K562 (cell line): ENCODE data around the gene STK32C. TPM values are rescaled to one million over a fixed set of nuclear protein-coding genes. Genes with fewer than 3 reads are reported as not detected.

Experiments
- ATAC-seq: fragments of 200-7000 bp; cut with Tn5 transposase; 3 replicates; pipeline ENCODE4 v1.9.1; 2020; ENCODE audit warnings: moderate library complexity
- BruUV-seq: library from RNA; stranded (reverse); fragments of 400-500 nt; replicated peaks from 2 replicates; lab custom pipeline; 2021; lab: Mats Ljungman, UMichigan
- CTCF ChIA-PET: fragments of 300-600 bp; formaldehyde crosslinking; extraction: SDS; loops from one replicate; lab custom pipeline; 2021; ENCODE audit warnings: low intra/inter-chr PET ratio; lab: Yijun Ruan, JAX
- POLR2A ChIA-PET: fragments of 300-600, 350-650 bp; sonication (Branson Sonifier 250); formaldehyde crosslinking; extraction: SDS; loops from one replicate; lab custom pipeline; 2021; ENCODE audit warnings: antibody characterized with exemption, inconsistent platforms; lab: Yijun Ruan, JAX
- DNase-seq, 4 experiments: peaks; one replicate each; pipeline versions ENCODE4 v3.0.0 to v3.0.0-alpha.2; 2011 to 2018; ENCODE audit warnings: low spot score in 3 of 4, mixed read lengths in 3 of 4; ENCODE audit errors: extremely low read depth in 1 of 4
- FAIRE-seq: peaks from 2 replicates; lab custom pipeline; 2011; peaks lifted over from hg19 to GRCh38; lab: Jason Lieb, UNC
- H2AFZ ChIP-seq: 2 replicates; pipeline ENCODE4 v1.6.0; 2011; ENCODE audit warnings: low read depth, low read length, control low read depth, inconsistent platforms
- H3K27ac ChIP-seq: fragments of 200-600 bp; 3 replicates; pipeline ENCODE4 v1.8.0; 2011; ENCODE audit warnings: low read depth, mild to moderate bottlenecking, control low read depth, inconsistent platforms, low read length, moderate library complexity, mixed read lengths; ENCODE audit errors: extremely low read depth
- H3K27me3 ChIP-seq, 2 experiments: fragments of 300-600 bp in 1 of 2; 2 replicates in 1 of 2; 3 replicates in 1 of 2; pipeline versions ENCODE4 v1.6.0 to v1.8.0; 2011; ENCODE audit warnings: inconsistent platforms in 2 of 2, low read length in 2 of 2, mild to moderate bottlenecking in 1 of 2, mixed read lengths in 1 of 2, moderate library complexity in 1 of 2; ENCODE audit not compliant: control insufficient read depth in 2 of 2, insufficient read depth in 2 of 2
- H3K36me3 ChIP-seq: fragments of 300-600 bp; 3 replicates; pipeline ENCODE4 v1.8.0; 2011; ENCODE audit warnings: mild to moderate bottlenecking, low read length, inconsistent platforms; ENCODE audit not compliant: control insufficient read depth, insufficient read depth
- H3K4me1 ChIP-seq, 2 experiments: fragments of 200-600 bp in 1 of 2; replicated peaks in 1 of 2; 2 replicates in 1 of 2; 3 replicates in 1 of 2; pipeline versions ENCODE4 v1.5.1 to v1.8.0; 2011; ENCODE audit warnings: inconsistent platforms in 2 of 2, low read length in 2 of 2, mild to moderate bottlenecking in 1 of 2, mixed read lengths in 1 of 2, moderate library complexity in 1 of 2; ENCODE audit not compliant: control insufficient read depth in 2 of 2, insufficient read depth in 2 of 2
- H3K4me2 ChIP-seq: 2 replicates; pipeline ENCODE4 v1.6.1; 2011; ENCODE audit warnings: low read length, control low read depth, inconsistent platforms, mixed read lengths; ENCODE audit not compliant: insufficient read depth
- H3K4me3 ChIP-seq: fragments of 200-600 bp; sonication (generic), shearing (Covaris generic); 2 replicates; pipeline ENCODE4 v1.5.1; 2016; ENCODE audit warnings: control low read depth, inconsistent platforms
- H3K79me2 ChIP-seq: fragments of 200-600 bp; 3 replicates; pipeline ENCODE4 v1.8.0; 2011; ENCODE audit warnings: low read length, inconsistent platforms; ENCODE audit not compliant: control insufficient read depth, insufficient read depth
- H3K9ac ChIP-seq, 2 experiments: 2 replicates each; pipeline versions ENCODE4 v1.6.0 to v1.6.1; 2011; ENCODE audit warnings: low read depth in 2 of 2, low read length in 2 of 2, control low read depth in 1 of 2, inconsistent platforms in 1 of 2, mild to moderate bottlenecking in 1 of 2, mixed read lengths in 1 of 2; ENCODE audit not compliant: insufficient read depth in 1 of 2
- H3K9me1 ChIP-seq: one replicate; pipeline ENCODE4 v1.6.0; 2011; ENCODE audit warnings: inconsistent platforms, mild to moderate bottlenecking, low read length, moderate library complexity; ENCODE audit not compliant: control insufficient read depth, insufficient read depth
- H3K9me3 ChIP-seq: replicated peaks from 2 replicates; pipeline ENCODE4 v1.5.1; 2011; ENCODE audit warnings: low read depth, low read length, inconsistent platforms; ENCODE audit not compliant: control insufficient read depth, insufficient read depth
- H4K20me1 ChIP-seq: replicated peaks from 2 replicates; pipeline ENCODE4 v1.6.1; 2011; ENCODE audit warnings: low read length, inconsistent platforms, mixed read lengths; ENCODE audit not compliant: control insufficient read depth, insufficient read depth
- E2F3 ChIP-seq: fragments of 250-450 bp; sonication (Bioruptor Pico); IDR thresholded peaks from 2 replicates; pipeline ENCODE4 v1.4.0; 2020; ENCODE audit warnings: mild to moderate bottlenecking
- GTF2A2 ChIP-seq: IDR thresholded peaks from 2 replicates; pipeline ENCODE4 v1.6.1; 2016; ENCODE audit warnings: mild to moderate bottlenecking, missing genetic modification characterization, missing compliant biosample characterization
- GTF2E2 ChIP-seq: fragments of 200-800 bp; sonication (Bioruptor generic); IDR thresholded peaks from 2 replicates; pipeline ENCODE4 v1.6.1; 2016; ENCODE audit warnings: missing genetic modification characterization, missing compliant biosample characterization
- HNRNPK ChIP-seq: fragments of 200-400 bp; formaldehyde crosslinking; IDR thresholded peaks from one replicate; pipeline ENCODE4 v1.6.1; 2018; ENCODE audit warnings: mild to moderate bottlenecking, low read depth, low read length; ENCODE audit not compliant: poor library complexity, severe bottlenecking
- LCOR ChIP-seq: sonication (generic); formaldehyde crosslinking; IDR thresholded peaks from 2 replicates; pipeline ENCODE4 v1.8.0; 2022; ENCODE audit warnings: mild to moderate bottlenecking, missing genetic modification reagents
- NFIC ChIP-seq: fragments of 450-650 bp; IDR thresholded peaks from 2 replicates; pipeline ENCODE4 v1.6.1; 2017; ENCODE audit warnings: mild to moderate bottlenecking, inconsistent platforms
- ZHX1 ChIP-seq: fragments of 150-350 bp; conservative IDR thresholded peaks from 2 replicates; pipeline ENCODE4 v1.6.1; 2014; ENCODE audit warnings: low read length
- ZNF143 ChIP-seq: sonication (generic); formaldehyde crosslinking; IDR thresholded peaks from 2 replicates; pipeline ENCODE4 v1.9.0; 2022; ENCODE audit warnings: mild to moderate bottlenecking, missing genetic modification reagents
- ZNF408 ChIP-seq: fragments of 250-450 bp; sonication (Bioruptor Pico); IDR thresholded peaks from 2 replicates; pipeline ENCODE4 v1.4.0; 2020; ENCODE audit warnings: low read depth, mild to moderate bottlenecking, moderate library complexity
- WGBS: fragments of 100-300 bp; shearing (Covaris generic); methylation state at CpG from one replicate; pipeline ENCODE4 v1.1.6; 2016; ENCODE audit warnings: low coverage, mixed read lengths; ENCODE audit not compliant: insufficient coverage; ENCODE audit errors: missing lambda C conversion rate; 5-methylcytosine and 5-hydroxymethylcytosine counted together
- in situ Hi-C: fragments of 300-500 bp; cut with MboI; formaldehyde crosslinking; loops from 4 replicates; pipeline ENCODE4 v1.15.0; 2018; ENCODE audit warnings: inconsistent platforms, mixed read lengths
- intact Hi-C: fragments of 100-400 bp; cut with micrococcal nuclease; formaldehyde crosslinking; loops from 2 replicates; pipeline ENCODE4 v1.14.2; 2022
- polyA plus RNA-seq, 8 experiments: library from polyadenylated mRNA; depleted of rRNA in 4 of 8; stranded (reverse) in 5 of 8; unstranded in 3 of 8; fragments of >200 nt; fragmentation: Nextera tagmentation in 2 of 8; fragmentation: Illumina TruSeq in 1 of 8; extraction: Ambion mirVana in 2 of 8; extraction: Trizol in 1 of 8; gene quantifications; 2 replicates each; pipeline versions ENCODE4 v1.2.1 to v1.2.3, GENCODE V29; 2011 to 2014; ENCODE audit warnings: inconsistent platforms in 1 of 8, missing spikeins in 1 of 8
- total RNA-seq, 7 experiments: library from RNA; depleted of rRNA in 6 of 7; stranded (reverse); fragments of >200 nt in 6 of 7; fragmentation: Illumina TruSeq in 2 of 7; extraction: Trizol in 2 of 7; gene quantifications; 2 replicates each; pipeline versions ENCODE4 v1.2.1 to v1.2.3, GENCODE V29; 2011 to 2021; ENCODE audit warnings: low replicate concordance in 1 of 7
- TF ChIP-seq, protein P1 (sequence below): sonication (generic); formaldehyde crosslinking; IDR thresholded peaks from 2 replicates; pipeline ENCODE4 v1.4.0; 2020; ENCODE audit warnings: mild to moderate bottlenecking, missing genetic modification reagents

The STK32C gene
- total and polyA plus RNA-seq, 9 of the 15 experiments (the other 6 are each of a cell fraction or from before 2014, with no cell fraction given), result 1.5 to 20.9 (median 6.5) TPM

- Histone ChIP-seq H3K36me3 (no peaks in the 10 kb centered on the region), H2AFZ (no peak overlapping the region), H3K27ac (no peak overlapping the region), H4K20me1 (peaks cover 5% of the 10 kb centered on the region; the same call in 1 of the 2 replicates), H3K4me1 (peaks cover 0 to 17% of the 10 kb centered on the region in 2 experiments; a peak in 3 of 5 replicates), H3K9me3 (no peaks in the 10 kb centered on the region), H3K9me1 (no peaks in the 10 kb centered on the region), H3K9ac (no peak overlapping the region), H3K4me3 (no peak overlapping the region), H3K27me3 (peaks cover 0 to 19% of the 10 kb centered on the region in 2 experiments; a peak in 2 of 5 replicates), H3K79me2 (no peaks in the 10 kb centered on the region), H3K4me2 (no peak overlapping the region)
- FAIRE-seq (no peak), DNase-seq (no peak), ATAC-seq (no peak)
- ChIA-PET POLR2A (interaction anchor here (0.7 kb wide), 1 partner anchor 760 kb away, joined by 3 read pairs; no protein-coding TSS in a partner anchor), CTCF (no interaction called here)
- no peak for TF ChIP-seq GTF2A2 (tag)
- no peak for TF ChIP-seq HNRNPK
- intact Hi-C loops (no loop called here), in situ Hi-C loops (no loop called here)
- no TSS peak for BruUV-seq
- WGBS, result 18% methylated on average over 7 of the region's 10 CpGs
Observed at GRCh38 chr10:132162590-132163277, 145.0 kb downstream of the STK32C start.

GRCh38 chr10:132162021-132162531, 145.7 kb downstream of the STK32C start:
- ATAC-seq (no peak), DNase-seq (no peak), FAIRE-seq (no peak)
- Histone ChIP-seq H3K9me1 (no peaks in the 10 kb centered on the region), H3K36me3 (no peaks in the 10 kb centered on the region), H3K4me3 (no peak overlapping the region), H3K4me2 (no peak overlapping the region), H3K4me1 (peaks cover 0 to 17% of the 10 kb centered on the region in 2 experiments; a peak in 3 of 5 replicates), H3K27me3 (peaks cover 0 to 14% of the 10 kb centered on the region in 2 experiments; a peak in 2 of 5 replicates), H4K20me1 (peaks cover 5% of the 10 kb centered on the region; the same call in 1 of the 2 replicates), H3K9ac (no peak overlapping the region), H3K27ac (no peak overlapping the region), H3K79me2 (no peaks in the 10 kb centered on the region), H3K9me3 (no peaks in the 10 kb centered on the region), H2AFZ (no peak overlapping the region)
- no TSS peak for BruUV-seq
- WGBS, result 2% methylated on average over 12 of the region's 12 CpGs
- in situ Hi-C loops (no loop called here), intact Hi-C loops (no loop called here)
- POLR2A ChIA-PET, result interaction anchor here (0.7 kb wide), 1 partner anchor 761 kb away, joined by 3 read pairs; no protein-coding TSS in a partner anchor
- CTCF ChIA-PET, result no interaction called here
- TF ChIP-seq ZHX1 (no peak), ZNF143 (CRISPR knock-in tag) (no peak), LCOR (CRISPR knock-in tag) (no peak), GTF2E2 (tag) (no peak), ZNF408 (no peak), E2F3 (CRISPR knock-in tag) (no peak), NFIC (no peak)
- TF ChIP-seq, protein P1, sequence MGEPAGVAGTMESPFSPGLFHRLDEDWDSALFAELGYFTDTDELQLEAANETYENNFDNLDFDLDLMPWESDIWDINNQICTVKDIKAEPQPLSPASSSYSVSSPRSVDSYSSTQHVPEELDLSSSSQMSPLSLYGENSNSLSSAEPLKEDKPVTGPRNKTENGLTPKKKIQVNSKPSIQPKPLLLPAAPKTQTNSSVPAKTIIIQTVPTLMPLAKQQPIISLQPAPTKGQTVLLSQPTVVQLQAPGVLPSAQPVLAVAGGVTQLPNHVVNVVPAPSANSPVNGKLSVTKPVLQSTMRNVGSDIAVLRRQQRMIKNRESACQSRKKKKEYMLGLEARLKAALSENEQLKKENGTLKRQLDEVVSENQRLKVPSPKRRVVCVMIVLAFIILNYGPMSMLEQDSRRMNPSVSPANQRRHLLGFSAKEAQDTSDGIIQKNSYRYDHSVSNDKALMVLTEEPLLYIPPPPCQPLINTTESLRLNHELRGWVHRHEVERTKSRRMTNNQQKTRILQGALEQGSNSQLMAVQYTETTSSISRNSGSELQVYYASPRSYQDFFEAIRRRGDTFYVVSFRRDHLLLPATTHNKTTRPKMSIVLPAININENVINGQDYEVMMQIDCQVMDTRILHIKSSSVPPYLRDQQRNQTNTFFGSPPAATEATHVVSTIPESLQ (CRISPR knock-in tag), result no peak
